GM23338 (cell line): Measurements from ENCODE around the gene EYS. TPM values are rescaled to one million over a fixed set of nuclear protein-coding genes. Genes with fewer than 3 reads are reported as not detected.

Experiments used
- CREB1 ChIP-seq: fragments of 250-450 bp; sonication (Bioruptor Pico); IDR thresholded peaks from 2 replicates; pipeline ENCODE4 v1.5.0; 2020; ENCODE audit warnings: low read depth, mild to moderate bottlenecking, moderate library complexity
- EZH2 ChIP-seq: fragments of 200-600 bp; sonication (generic); IDR thresholded peaks from one replicate; pipeline ENCODE4 v1.8.0; 2017; ENCODE audit warnings: antibody characterized with exemption, mild to moderate bottlenecking, low read depth; ENCODE audit not compliant: unreplicated experiment
- EZH2phosphoT487 ChIP-seq: fragments of 200-600 bp; sonication (generic); IDR thresholded peaks from one replicate; pipeline ENCODE4 v1.8.1; 2018; ENCODE audit warnings: antibody characterized with exemption; ENCODE audit not compliant: unreplicated experiment
- JUNB ChIP-seq: IDR thresholded peaks from one replicate; pipeline ENCODE4 v1.6.1; 2016; ENCODE audit warnings: antibody characterized with exemption; ENCODE audit not compliant: unreplicated experiment
- POLR2AphosphoS5 ChIP-seq: IDR thresholded peaks from 2 replicates; pipeline ENCODE4 v1.6.1; 2016; ENCODE audit warnings: antibody characterized with exemption, low read depth
- REST ChIP-seq: IDR thresholded peaks from one replicate; pipeline ENCODE4 v1.6.1; 2018; ENCODE audit warnings: antibody characterized with exemption; ENCODE audit not compliant: unreplicated experiment
- STAT1 ChIP-seq: IDR thresholded peaks from one replicate; pipeline ENCODE4 v1.6.1; 2016; ENCODE audit warnings: antibody characterized with exemption; ENCODE audit not compliant: unreplicated experiment
- ZNF114 ChIP-seq: fragments of 250-450 bp; sonication (Bioruptor Pico); IDR thresholded peaks from 2 replicates; pipeline ENCODE4 v1.5.0; 2020; ENCODE audit warnings: mild to moderate bottlenecking, moderate library complexity
- polyA plus RNA-seq: library from polyadenylated mRNA; unstranded; fragments of >200 nt; fragmentation: Nextera tagmentation; extraction: Ambion mirVana; gene quantifications from 2 replicates; pipeline ENCODE4 v1.2.1, GENCODE V29; 2016
- total RNA-seq: library from RNA; depleted of rRNA; stranded (reverse); fragments of >200 nt; shearing (Covaris generic); gene quantifications from 2 replicates; pipeline ENCODE4 v1.2.3, GENCODE V29; 2014
- TF ChIP-seq, protein P1 (sequence below): fragments of 250-450 bp; sonication (Bioruptor Pico); IDR thresholded peaks from 2 replicates; pipeline ENCODE4 v1.5.0; 2020; ENCODE audit warnings: mild to moderate bottlenecking, moderate library complexity
- TF ChIP-seq, protein P2 (sequence below), 2 experiments: fragments of 200-600 bp in 1 of 2; sonication (generic) in 1 of 2; conservative IDR thresholded peaks; 2 replicates each; pipeline versions ENCODE4 v1.5.1 to v1.6.1; 2016 to 2017; ENCODE audit warnings: antibody characterized with exemption in 2 of 2, low read depth in 2 of 2, mild to moderate bottlenecking in 2 of 2, moderate library complexity in 1 of 2

EYS gene
- total and polyA plus RNA-seq, 2 experiments from 2014 or later: 0.38 to 0.52 TPM

- TF ChIP-seq, protein P1, sequence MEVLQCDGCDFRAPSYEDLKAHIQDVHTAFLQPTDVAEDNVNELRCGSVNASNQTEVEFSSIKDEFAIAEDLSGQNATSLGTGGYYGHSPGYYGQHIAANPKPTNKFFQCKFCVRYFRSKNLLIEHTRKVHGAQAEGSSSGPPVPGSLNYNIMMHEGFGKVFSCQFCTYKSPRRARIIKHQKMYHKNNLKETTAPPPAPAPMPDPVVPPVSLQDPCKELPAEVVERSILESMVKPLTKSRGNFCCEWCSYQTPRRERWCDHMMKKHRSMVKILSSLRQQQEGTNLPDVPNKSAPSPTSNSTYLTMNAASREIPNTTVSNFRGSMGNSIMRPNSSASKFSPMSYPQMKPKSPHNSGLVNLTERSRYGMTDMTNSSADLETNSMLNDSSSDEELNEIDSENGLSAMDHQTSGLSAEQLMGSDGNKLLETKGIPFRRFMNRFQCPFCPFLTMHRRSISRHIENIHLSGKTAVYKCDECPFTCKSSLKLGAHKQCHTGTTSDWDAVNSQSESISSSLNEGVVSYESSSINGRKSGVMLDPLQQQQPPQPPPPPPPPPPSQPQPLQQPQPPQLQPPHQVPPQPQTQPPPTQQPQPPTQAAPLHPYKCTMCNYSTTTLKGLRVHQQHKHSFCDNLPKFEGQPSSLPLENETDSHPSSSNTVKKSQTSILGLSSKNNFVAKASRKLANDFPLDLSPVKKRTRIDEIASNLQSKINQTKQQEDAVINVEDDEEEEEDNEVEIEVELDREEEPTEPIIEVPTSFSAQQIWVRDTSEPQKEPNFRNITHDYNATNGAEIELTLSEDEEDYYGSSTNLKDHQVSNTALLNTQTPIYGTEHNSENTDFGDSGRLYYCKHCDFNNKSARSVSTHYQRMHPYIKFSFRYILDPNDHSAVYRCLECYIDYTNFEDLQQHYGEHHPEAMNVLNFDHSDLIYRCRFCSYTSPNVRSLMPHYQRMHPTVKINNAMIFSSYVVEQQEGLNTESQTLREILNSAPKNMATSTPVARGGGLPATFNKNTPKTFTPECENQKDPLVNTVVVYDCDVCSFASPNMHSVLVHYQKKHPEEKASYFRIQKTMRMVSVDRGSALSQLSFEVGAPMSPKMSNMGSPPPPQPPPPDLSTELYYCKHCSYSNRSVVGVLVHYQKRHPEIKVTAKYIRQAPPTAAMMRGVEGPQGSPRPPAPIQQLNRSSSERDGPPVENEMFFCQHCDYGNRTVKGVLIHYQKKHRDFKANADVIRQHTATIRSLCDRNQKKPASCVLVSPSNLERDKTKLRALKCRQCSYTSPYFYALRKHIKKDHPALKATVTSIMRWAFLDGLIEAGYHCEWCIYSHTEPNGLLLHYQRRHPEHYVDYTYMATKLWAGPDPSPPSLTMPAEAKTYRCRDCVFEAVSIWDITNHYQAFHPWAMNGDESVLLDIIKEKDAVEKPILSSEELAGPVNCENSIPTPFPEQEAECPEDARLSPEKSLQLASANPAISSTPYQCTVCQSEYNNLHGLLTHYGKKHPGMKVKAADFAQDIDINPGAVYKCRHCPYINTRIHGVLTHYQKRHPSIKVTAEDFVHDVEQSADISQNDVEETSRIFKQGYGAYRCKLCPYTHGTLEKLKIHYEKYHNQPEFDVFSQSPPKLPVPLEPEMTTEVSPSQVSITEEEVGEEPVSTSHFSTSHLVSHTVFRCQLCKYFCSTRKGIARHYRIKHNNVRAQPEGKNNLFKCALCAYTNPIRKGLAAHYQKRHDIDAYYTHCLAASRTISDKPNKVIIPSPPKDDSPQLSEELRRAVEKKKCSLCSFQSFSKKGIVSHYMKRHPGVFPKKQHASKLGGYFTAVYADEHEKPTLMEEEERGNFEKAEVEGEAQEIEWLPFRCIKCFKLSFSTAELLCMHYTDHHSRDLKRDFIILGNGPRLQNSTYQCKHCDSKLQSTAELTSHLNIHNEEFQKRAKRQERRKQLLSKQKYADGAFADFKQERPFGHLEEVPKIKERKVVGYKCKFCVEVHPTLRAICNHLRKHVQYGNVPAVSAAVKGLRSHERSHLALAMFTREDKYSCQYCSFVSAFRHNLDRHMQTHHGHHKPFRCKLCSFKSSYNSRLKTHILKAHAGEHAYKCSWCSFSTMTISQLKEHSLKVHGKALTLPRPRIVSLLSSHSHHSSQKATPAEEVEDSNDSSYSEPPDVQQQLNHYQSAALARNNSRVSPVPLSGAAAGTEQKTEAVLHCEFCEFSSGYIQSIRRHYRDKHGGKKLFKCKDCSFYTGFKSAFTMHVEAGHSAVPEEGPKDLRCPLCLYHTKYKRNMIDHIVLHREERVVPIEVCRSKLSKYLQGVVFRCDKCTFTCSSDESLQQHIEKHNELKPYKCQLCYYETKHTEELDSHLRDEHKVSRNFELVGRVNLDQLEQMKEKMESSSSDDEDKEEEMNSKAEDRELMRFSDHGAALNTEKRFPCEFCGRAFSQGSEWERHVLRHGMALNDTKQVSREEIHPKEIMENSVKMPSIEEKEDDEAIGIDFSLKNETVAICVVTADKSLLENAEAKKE (CRISPR knock-in tag): no peak
- no peak for TF ChIP-seq STAT1
- TF ChIP-seq, protein P2, sequence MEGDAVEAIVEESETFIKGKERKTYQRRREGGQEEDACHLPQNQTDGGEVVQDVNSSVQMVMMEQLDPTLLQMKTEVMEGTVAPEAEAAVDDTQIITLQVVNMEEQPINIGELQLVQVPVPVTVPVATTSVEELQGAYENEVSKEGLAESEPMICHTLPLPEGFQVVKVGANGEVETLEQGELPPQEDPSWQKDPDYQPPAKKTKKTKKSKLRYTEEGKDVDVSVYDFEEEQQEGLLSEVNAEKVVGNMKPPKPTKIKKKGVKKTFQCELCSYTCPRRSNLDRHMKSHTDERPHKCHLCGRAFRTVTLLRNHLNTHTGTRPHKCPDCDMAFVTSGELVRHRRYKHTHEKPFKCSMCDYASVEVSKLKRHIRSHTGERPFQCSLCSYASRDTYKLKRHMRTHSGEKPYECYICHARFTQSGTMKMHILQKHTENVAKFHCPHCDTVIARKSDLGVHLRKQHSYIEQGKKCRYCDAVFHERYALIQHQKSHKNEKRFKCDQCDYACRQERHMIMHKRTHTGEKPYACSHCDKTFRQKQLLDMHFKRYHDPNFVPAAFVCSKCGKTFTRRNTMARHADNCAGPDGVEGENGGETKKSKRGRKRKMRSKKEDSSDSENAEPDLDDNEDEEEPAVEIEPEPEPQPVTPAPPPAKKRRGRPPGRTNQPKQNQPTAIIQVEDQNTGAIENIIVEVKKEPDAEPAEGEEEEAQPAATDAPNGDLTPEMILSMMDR (conservative IDR thresholded peaks at IDR 0.05; ENCODE audit: low read depth in 2 of 2): no peak
- TF ChIP-seq EZH2phosphoT487: no peak
- no peak for TF ChIP-seq CREB1 (CRISPR knock-in tag)
- no peak for TF ChIP-seq REST
- TF ChIP-seq EZH2: no peak
- TF ChIP-seq JUNB: no peak
- no peak for TF ChIP-seq ZNF114 (CRISPR knock-in tag)
- TF ChIP-seq POLR2AphosphoS5: no peak
Measured at GRCh38 chr6:64013011-64013410, 1694.0 kb downstream of the EYS start (continued).
